PC-3 (cell line): Measurements from ENCODE around the gene ASH1L. TPM values are rescaled to one million over a fixed set of nuclear protein-coding genes. Genes with fewer than 3 reads are reported as not detected.
A peak's percentile ranks its signal among the peaks of the same experiment; 100 is the strongest.

Experiments used
- ATAC-seq: fragments of 200-7000 bp; cut with Tn5 transposase; 2 replicates; pipeline ENCODE4 v1.9.1; 2020; ENCODE audit warnings: mild to moderate bottlenecking, moderate library complexity
- BruUV-seq: library from RNA; stranded (reverse); fragments of 400-500 nt; replicated peaks from 2 replicates; lab custom pipeline; 2021; lab: Mats Ljungman, UMichigan
- CTCF ChIA-PET: fragments of 300-600 bp; sonication (Branson Sonifier 250); formaldehyde crosslinking; loops from one replicate; lab custom pipeline; 2022; ENCODE audit warnings: antibody characterized with exemption; lab: Charles Lee
- POLR2A ChIA-PET: fragments of 300-600 bp; sonication (Branson Sonifier 250); formaldehyde crosslinking; loops from one replicate; lab custom pipeline; 2022; ENCODE audit warnings: antibody characterized with exemption; ENCODE audit not compliant: unreplicated experiment; lab: Charles Lee
- DNase-seq: peaks from one replicate; pipeline ENCODE4 v3.0.0-alpha.2; 2015
- H2AFZ ChIP-seq: fragments of 300-600 bp; sonication (generic); 2 replicates; pipeline ENCODE4 v1.6.0; 2016; ENCODE audit warnings: antibody characterized with exemption, low read length
- H3F3A ChIP-seq: fragments of 300-600 bp; sonication (generic); one replicate; pipeline ENCODE4 v1.6.0; 2017; ENCODE audit warnings: antibody characterized with exemption, low read length, control low read depth, mild to moderate bottlenecking; ENCODE audit not compliant: unreplicated experiment
- H3K27ac ChIP-seq: fragments of 300-600 bp; sonication (generic); 2 replicates; pipeline ENCODE4 v1.5.1; 2016; ENCODE audit warnings: mild to moderate bottlenecking, low read length
- H3K27me3 ChIP-seq: fragments of 300-600 bp; sonication (generic); 2 replicates; pipeline ENCODE4 v1.6.1; 2016; ENCODE audit warnings: low read length, mixed read lengths
- H3K36me3 ChIP-seq: fragments of 300-600 bp; sonication (generic); 2 replicates; pipeline ENCODE4 v1.6.1; 2016; ENCODE audit warnings: low read depth, mixed run types, low read length, mixed read lengths
- H3K4me1 ChIP-seq: fragments of 300-600 bp; sonication (generic); 2 replicates; pipeline ENCODE4 v1.5.1; 2016; ENCODE audit warnings: low read length; ENCODE audit not compliant: insufficient read depth
- H3K4me2 ChIP-seq: fragments of 300-600 bp; sonication (generic); 2 replicates; pipeline ENCODE4 v1.6.0; 2016; ENCODE audit warnings: low read length
- H3K4me3 ChIP-seq: fragments of 300-600 bp; sonication (generic); 2 replicates; pipeline ENCODE4 v1.5.1; 2016; ENCODE audit warnings: mild to moderate bottlenecking, low read length, mixed read lengths
- H3K79me2 ChIP-seq: fragments of 300-600 bp; sonication (generic); 2 replicates; pipeline ENCODE4 v1.6.1; 2017; ENCODE audit warnings: low read length, mixed read lengths
- H3K9ac ChIP-seq: fragments of 300-600 bp; sonication (generic); 2 replicates; pipeline ENCODE4 v1.6.0; 2016; ENCODE audit warnings: mild to moderate bottlenecking, low read length
- H3K9me2 ChIP-seq: fragments of 300-600 bp; sonication (generic); replicated peaks from 2 replicates; pipeline ENCODE4 v1.6.1; 2016; ENCODE audit warnings: mixed run types, low read length, mixed read lengths
- H3K9me3 ChIP-seq: fragments of 300-600 bp; sonication (generic); 2 replicates; pipeline ENCODE4 v1.6.1; 2016; ENCODE audit warnings: low read length, mixed read lengths
- H4K20me1 ChIP-seq: fragments of 300-600 bp; sonication (generic); 2 replicates; pipeline ENCODE4 v1.6.1; 2016; ENCODE audit warnings: low read length, mixed read lengths
- CTCF ChIP-seq: fragments of 300-600 bp; sonication (generic); conservative IDR thresholded peaks from 2 replicates; pipeline ENCODE4 v1.5.1; 2017; ENCODE audit warnings: antibody characterized with exemption, low read depth, mild to moderate bottlenecking, low read length
- EZH2 ChIP-seq: fragments of 300-600 bp; sonication (generic); IDR thresholded peaks from one replicate; pipeline ENCODE4 v1.6.1; 2017; ENCODE audit warnings: antibody characterized with exemption, mild to moderate bottlenecking, low read length; ENCODE audit not compliant: unreplicated experiment
- EZH2phosphoT487 ChIP-seq: fragments of 300-600 bp; sonication (generic); IDR thresholded peaks from 2 replicates; pipeline ENCODE4 v1.6.1; 2018; ENCODE audit warnings: mild to moderate bottlenecking, antibody characterized with exemption, low read length, borderline replicate concordance
- intact Hi-C: fragments of 100-400 bp; cut with micrococcal nuclease; formaldehyde crosslinking; loops from 2 replicates; pipeline ENCODE4 v1.9.0; 2023
- total RNA-seq: library from RNA; depleted of rRNA; stranded (reverse); fragments of >200 nt; gene quantifications from 2 replicates; pipeline ENCODE4 v1.2.3, GENCODE V29; 2014

The ASH1L gene
- total RNA-seq, 1 experiment from 2014 or later, result 27.6 TPM

GRCh38 chr1:155324037-155324716 lies 238.4 kb downstream of the ASH1L start:
- BruUV-seq, result no TSS peak
- TF ChIP-seq EZH2phosphoT487 (no peak), CTCF (no peak), EZH2 (no peak)
- ChIA-PET CTCF (interaction anchor here (0.9 to 1.7 kb wide), 6 partner anchors 47 to 180 kb away, joined by 3 to 14 read pairs (median 4); partner anchors contain the start of genes CLK2 and HCN3), POLR2A (interaction anchor here (0.5 to 1.3 kb wide), 5 partner anchors 47 to 327 kb away, joined by 3 to 6 read pairs (median 4); partner anchors contain the start of genes ASH1L, CLK2, HCN3 and SCAMP3)
- intact Hi-C loops, result loop anchor here (2.0 kb wide), 1 partner anchor 117 kb away; the partner anchor contains the start of gene THBS3
- peak overlapping the region; percentile 83 for H3K27ac ChIP-seq
- DNase-seq, result peak; percentile 98
- no peaks in the 10 kb centered on the region for H3K27me3 ChIP-seq
- no peaks in the 10 kb centered on the region for H3K9me3 ChIP-seq
- H3K4me2 ChIP-seq, result peak overlapping the region; percentile 93
- H3K9ac ChIP-seq, result peak overlapping the region; percentile 84
- peaks cover 29% of the 10 kb centered on the region for H3K79me2 ChIP-seq
- no peaks in the 10 kb centered on the region for H3K9me2 ChIP-seq
- peaks cover 20% of the 10 kb centered on the region; the same call in 1 of the 2 replicates for H3K36me3 ChIP-seq
- peaks cover 21% of the 10 kb centered on the region for H3K4me1 ChIP-seq
- peak overlapping the region; percentile 80 for H3K4me3 ChIP-seq
- H2AFZ ChIP-seq, result peak overlapping the region; percentile 92
- no peaks in the 10 kb centered on the region for H4K20me1 ChIP-seq
- peak; percentile 63 for ATAC-seq
- H3F3A ChIP-seq, result no peaks in the 10 kb centered on the region

- Histone ChIP-seq H3K36me3 (peaks cover 20% of the 10 kb centered on the region), H3K9me2 (no peaks in the 10 kb centered on the region), H3K9ac (peak overlapping the region; percentile 84), H3K27ac (peak overlapping the region; percentile 83), H3K27me3 (no peaks in the 10 kb centered on the region), H3K4me1 (peaks cover 21% of the 10 kb centered on the region), H3K79me2 (peaks cover 29% of the 10 kb centered on the region), H3F3A (no peaks in the 10 kb centered on the region), H3K4me2 (peak overlapping the region; percentile 93), H3K4me3 (peak overlapping the region; percentile 80), H4K20me1 (no peaks in the 10 kb centered on the region), H2AFZ (peak overlapping the region; percentile 92), H3K9me3 (no peaks in the 10 kb centered on the region)
- TF ChIP-seq CTCF, result no peak
- ChIA-PET CTCF (interaction anchor here (0.9 to 1.7 kb wide), 5 partner anchors 47 to 181 kb away, joined by 3 to 14 read pairs (median 5); partner anchors contain the start of genes CLK2 and HCN3), POLR2A (interaction anchor here (0.6 to 1.3 kb wide), 5 partner anchors 46 to 328 kb away, joined by 3 to 6 read pairs (median 4); partner anchors contain the start of genes CLK2, ENTREP3, HCN3 and SCAMP3)
- no TSS peak for BruUV-seq
- peak; percentile 47 for ATAC-seq
- DNase-seq, result peak; percentile 92
- intact Hi-C loops, result loop anchor here (1.0 to 2.0 kb wide), 5 partner anchors 15 to 325 kb away; partner anchors contain the start of genes ENTREP3, FDPS, HCN3 and THBS3
These were observed 238.9 kb downstream of the ASH1L start for GRCh38 chr1:155323729-155324036.
